KOPT-K1 (cell line): ENCODE results near the gene MVB12B.
A peak's percentile ranks its signal among the peaks of the same experiment; 100 is the strongest.

Source experiments
- H3K27ac ChIP-seq: fragments of 200-600 bp; sonication (generic); 2 replicates; pipeline ENCODE4 v1.5.1; 2016; ENCODE audit warnings: antibody characterized with exemption, mild to moderate bottlenecking, low read depth, low read length; ENCODE audit not compliant: poor library complexity, severe bottlenecking
- H3K36me3 ChIP-seq: fragments of 200-600 bp; sonication (generic); 2 replicates; pipeline ENCODE4 v1.5.1; 2017; ENCODE audit warnings: antibody characterized with exemption, mild to moderate bottlenecking, low read length, moderate library complexity; ENCODE audit not compliant: insufficient read depth
- H3K9me3 ChIP-seq: fragments of 200-600 bp; sonication (generic); 2 replicates; pipeline ENCODE4 v1.5.1; 2017; ENCODE audit warnings: antibody characterized with exemption, low read length, mild to moderate bottlenecking; ENCODE audit not compliant: insufficient read depth, poor library complexity, severe bottlenecking

Gene MVB12B

GRCh38 chr9:126419475-126419874 lies 92.8 kb downstream of the MVB12B start:
- H3K9me3 ChIP-seq, result no peaks in the 10 kb centered on the region
- no peak overlapping the region for H3K27ac ChIP-seq
- H3K36me3 ChIP-seq, result peaks cover 18% of the 10 kb centered on the region; the same call in 1 of the 2 replicates

DNA sequence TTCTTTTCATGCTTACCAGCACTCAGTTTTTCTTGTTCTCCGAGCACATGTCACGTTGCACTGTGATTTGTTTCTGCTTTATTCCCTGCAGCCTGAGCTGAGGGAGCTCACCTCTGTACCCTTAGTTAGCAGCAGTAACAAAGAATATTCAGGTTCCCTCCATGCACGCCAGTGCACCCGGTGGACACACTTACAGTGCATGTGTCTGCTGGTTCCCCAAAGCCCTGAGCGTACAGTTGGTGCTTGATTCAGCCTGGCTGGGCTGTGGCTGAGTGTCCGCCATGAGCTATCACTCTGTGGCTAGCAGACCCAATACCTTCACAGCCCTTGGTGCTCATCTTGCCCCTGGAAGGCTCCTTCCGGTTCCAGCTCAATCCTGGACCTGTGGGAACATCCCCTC lies 93.5 kb downstream of the MVB12B start:
- Histone ChIP-seq H3K27ac (peak overlapping the region; percentile 19), H3K9me3 (no peaks in the 10 kb centered on the region), H3K36me3 (peaks cover 23% of the 10 kb centered on the region; the same call in 1 of the 2 replicates)

- H3K27ac ChIP-seq, result no peak overlapping the region
- H3K36me3 ChIP-seq, result peaks cover 23% of the 10 kb centered on the region; the same call in 1 of the 2 replicates
- no peaks in the 10 kb centered on the region for H3K9me3 ChIP-seq
Measured at GRCh38 chr9:126420643-126421564, 94.3 kb downstream of the MVB12B start.

DNA sequence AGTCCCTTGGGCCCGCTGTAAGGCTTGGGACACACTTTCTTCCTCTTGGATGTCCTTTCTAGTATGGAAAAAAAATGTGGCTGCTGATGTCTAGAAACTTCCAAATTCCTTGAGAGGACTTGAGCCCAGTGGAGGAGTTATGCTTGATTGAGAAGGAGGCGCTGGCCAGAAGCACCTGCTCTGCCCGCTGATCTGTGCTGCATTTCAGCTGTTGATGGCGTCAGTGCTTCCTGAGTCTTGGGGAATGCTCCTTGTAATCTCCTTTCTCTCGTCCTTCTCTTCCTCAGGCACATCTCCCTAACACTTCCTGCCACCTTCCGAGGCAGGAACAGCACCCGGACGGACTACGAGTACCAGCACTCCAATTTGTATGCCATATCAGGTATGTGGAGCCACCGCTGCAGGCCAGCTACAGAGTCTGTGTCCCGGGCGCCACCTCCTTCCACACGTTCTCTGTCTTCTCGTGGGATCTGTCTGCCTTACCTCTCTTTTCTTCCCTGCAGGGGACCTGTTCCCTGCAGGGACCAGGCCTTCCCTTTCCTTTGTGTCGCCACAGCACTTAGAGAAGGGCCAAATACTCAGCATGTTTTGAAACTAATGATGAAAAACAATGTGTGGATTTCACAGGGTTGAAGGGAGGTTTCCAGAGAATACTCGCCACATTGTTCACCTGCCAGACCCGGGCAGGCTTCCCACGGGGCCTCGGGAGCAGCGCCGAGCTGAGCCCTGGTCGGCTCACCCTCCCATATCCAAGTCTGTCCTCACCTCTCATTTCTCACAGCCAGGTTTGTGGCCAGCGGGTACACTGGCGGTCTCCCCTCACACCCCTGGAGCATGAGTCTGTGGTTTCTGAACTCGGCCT lies 95.2 kb downstream of the MVB12B start:
- Histone ChIP-seq H3K36me3 (peaks cover 23% of the 10 kb centered on the region; the same call in 1 of the 2 replicates), H3K9me3 (no peaks in the 10 kb centered on the region), H3K27ac (no peak overlapping the region)

DNA sequence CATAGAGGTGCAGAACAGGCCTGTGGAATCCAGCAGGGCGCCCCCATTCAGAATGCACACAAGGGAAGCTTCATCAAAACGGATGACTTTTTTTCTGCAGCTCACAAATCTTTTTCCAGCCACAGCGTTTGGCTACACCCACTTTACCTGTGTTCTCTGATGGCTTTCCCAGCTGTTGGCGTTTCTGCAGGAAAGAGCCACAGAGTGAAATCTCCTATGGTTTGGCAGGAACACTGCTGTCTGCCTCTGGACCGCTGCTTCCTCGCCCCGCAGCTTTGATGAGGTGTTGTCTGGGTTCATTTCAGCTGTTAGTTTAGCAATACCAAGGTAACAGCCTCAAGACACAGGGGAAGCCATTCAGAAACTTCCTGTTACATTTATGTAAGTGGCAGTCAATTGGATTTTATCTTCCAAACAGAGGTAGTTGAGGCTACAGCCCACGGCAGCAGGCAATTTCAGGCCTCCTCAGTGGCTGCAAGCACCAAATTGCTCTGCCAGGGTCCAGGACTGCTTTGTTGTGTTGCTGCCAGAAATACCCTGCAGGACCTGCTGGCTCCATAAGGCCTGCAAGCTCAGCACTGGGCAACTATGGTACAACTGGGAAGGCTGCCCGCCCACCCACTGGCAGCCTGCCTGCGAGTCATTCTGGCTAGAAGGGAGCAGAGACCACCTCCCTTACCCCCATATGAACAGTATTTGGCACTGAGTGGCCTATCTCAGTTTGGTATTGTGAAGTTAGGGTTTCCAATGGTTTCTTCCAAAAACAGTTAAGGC lies 96.7 kb downstream of the MVB12B start:
- Histone ChIP-seq H3K27ac (peak overlapping the region; percentile 50), H3K36me3 (peaks cover 23% of the 10 kb centered on the region; the same call in 1 of the 2 replicates)

GRCh38 chr9:126423916-126424185 lies 97.2 kb downstream of the MVB12B start:
- Histone ChIP-seq H3K27ac (peak overlapping the region; percentile 50), H3K36me3 (peaks cover 23% of the 10 kb centered on the region; the same call in 1 of the 2 replicates)

More for the DNA sequence above, 96.7 kb downstream of the MVB12B start:
- H3K9me3 ChIP-seq, result no peaks in the 10 kb centered on the region

GRCh38 chr9:126424511-126424910 lies 97.9 kb downstream of the MVB12B start:
- Histone ChIP-seq H3K9me3 (no peaks in the 10 kb centered on the region), H3K27ac (no peak overlapping the region), H3K36me3 (peaks cover 23% of the 10 kb centered on the region; the same call in 1 of the 2 replicates)

More at GRCh38 chr9:126423916-126424185, 97.2 kb downstream of the MVB12B start:
- H3K9me3 ChIP-seq, result no peaks in the 10 kb centered on the region

GRCh38 chr9:126428534-126429175 lies 102.0 kb downstream of the MVB12B start:
- H3K36me3 ChIP-seq, result peaks cover 15% of the 10 kb centered on the region; the same call in 1 of the 2 replicates
- no peak overlapping the region for H3K27ac ChIP-seq
- H3K9me3 ChIP-seq, result no peaks in the 10 kb centered on the region

DNA sequence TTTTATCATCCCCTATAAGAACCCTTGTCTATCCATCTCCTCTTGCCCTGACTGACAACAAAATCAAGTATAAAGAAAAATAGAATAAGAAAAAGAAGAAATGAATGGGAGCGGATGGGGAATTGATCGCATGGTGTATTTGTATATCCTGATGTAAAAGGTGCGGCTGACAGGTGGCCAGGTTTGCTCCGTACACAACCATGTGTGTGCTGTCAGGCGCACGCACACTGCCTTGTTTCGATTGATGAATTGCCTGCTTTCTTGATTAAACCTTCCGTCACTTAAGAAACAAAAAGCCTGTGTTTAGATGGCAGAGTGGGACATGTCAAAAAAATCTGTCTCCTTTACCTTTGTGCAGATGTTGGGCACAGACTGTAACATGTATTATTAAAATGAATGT lies 102.6 kb downstream of the MVB12B start:
- Histone ChIP-seq H3K27ac (no peak overlapping the region), H3K9me3 (no peaks in the 10 kb centered on the region), H3K36me3 (peaks cover 13% of the 10 kb centered on the region; the same call in 1 of the 2 replicates)

- Histone ChIP-seq H3K36me3 (peaks cover 5% of the 10 kb centered on the region; the same call in 1 of the 2 replicates), H3K9me3 (no peaks in the 10 kb centered on the region), H3K27ac (no peak overlapping the region)
Measured at GRCh38 chr9:126430124-126430523, 103.5 kb downstream of the MVB12B start.

DNA sequence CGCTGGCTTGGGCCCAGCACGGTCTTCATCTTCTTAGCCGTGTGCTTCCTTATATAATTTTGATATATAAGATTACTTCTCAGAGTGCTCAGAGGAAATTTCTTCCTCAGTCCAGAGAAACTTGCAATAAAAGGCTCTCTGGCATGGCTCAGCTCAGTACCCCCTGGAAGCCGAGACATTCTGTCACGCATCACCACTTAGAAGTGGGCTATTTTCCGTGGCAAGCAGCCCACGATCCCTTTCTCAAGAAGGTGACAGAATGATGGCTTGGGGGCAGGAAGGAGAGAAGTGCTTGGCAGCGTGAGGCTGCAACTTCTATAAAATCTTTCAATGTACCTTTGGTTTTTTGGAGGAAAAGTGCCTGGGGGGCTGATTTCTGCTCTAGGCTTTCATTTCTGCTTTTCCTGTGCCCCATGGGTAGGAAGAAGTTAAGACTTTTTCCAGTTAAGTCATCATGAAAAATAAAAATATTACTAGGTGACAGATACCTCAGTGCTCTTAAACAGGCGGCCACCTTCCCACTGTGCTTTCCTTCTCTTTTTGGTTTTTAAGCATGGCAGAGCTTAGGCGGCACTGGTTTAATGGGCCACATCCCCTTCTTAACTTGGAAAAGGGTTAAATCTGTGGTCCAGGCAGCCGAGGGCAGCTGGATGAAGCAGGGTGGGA lies 104.6 kb downstream of the MVB12B start:
- Histone ChIP-seq H3K36me3 (peaks cover 11% of the 10 kb centered on the region), H3K9me3 (no peaks in the 10 kb centered on the region), H3K27ac (no peak overlapping the region)

DNA sequence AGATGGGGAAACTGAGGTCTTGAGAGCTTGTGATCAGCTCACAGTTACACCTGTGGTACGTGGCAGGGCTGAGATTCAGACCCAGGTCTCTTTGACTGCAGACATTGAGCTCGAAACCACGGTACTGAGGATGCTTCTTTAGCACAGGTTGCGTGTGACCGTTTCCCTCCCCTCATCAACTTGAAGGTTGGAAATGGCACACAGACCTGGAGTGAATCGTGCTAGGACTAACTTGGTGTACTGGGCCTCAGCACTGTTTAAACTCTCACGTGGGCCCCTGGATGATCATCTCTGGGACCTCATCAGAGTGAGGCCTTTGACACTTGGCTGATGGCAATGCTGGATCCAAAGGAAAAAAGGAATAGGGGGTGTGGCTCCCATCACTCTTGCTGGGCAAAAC lies 106.0 kb downstream of the MVB12B start:
- Histone ChIP-seq H3K27ac (no peak overlapping the region), H3K9me3 (no peaks in the 10 kb centered on the region), H3K36me3 (peaks cover 11% of the 10 kb centered on the region)

DNA sequence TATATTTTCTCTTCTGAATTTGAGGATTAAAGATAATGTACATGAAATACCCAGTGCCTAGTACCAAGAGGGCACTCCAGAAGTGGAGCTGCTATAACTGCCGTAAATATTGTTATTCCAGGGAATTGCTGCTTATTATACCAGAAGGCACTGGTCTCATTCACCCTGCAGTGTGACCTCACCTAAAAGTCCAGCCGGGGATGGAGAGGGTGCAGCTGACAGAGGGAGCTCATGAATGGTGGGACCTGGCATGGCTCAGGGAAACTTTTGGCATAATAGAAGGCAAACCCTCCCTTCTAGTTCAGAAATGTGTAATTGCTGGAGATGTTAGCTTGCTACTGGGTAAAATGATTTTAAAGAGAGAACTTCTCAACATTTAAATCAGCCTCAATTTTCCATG lies 108.5 kb downstream of the MVB12B start:
- Histone ChIP-seq H3K9me3 (no peaks in the 10 kb centered on the region), H3K27ac (no peak overlapping the region), H3K36me3 (peaks cover 11% of the 10 kb centered on the region)

DNA sequence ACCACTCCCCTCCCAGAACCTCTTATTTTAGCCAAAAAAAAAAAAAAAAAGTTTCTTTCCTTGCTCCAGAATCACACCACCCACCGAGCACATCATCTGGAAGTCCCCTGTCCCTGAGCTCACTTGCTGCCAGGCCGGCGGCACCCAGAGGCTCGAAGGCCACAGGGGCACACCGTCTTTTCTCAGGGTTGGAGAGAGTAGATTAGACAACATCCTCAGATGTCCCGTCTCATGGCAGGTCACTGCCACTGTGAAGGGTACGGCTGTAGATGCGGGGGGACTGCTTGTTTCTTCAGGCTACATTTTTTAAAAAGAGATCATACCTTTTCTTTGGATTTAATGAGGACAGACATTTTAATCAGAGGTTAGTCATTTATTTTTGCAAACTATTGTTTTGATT lies 109.0 kb downstream of the MVB12B start:
- Histone ChIP-seq H3K27ac (no peak overlapping the region), H3K9me3 (no peaks in the 10 kb centered on the region), H3K36me3 (peaks cover 11% of the 10 kb centered on the region)
